Hematopoietic multipotent progenitor cell treated with erythropoietin and hydrocortisone succinate and interleukin-3 and kit ligand, for 15 days (in vitro differentiated cells): ENCODE data around the gene KLHL40.

Experiments
- DNase-seq: peaks from one replicate; pipeline ENCODE4 v3.0.0-alpha.2; 2015; ENCODE audit warnings: low spot score

Gene KLHL40

DNA sequence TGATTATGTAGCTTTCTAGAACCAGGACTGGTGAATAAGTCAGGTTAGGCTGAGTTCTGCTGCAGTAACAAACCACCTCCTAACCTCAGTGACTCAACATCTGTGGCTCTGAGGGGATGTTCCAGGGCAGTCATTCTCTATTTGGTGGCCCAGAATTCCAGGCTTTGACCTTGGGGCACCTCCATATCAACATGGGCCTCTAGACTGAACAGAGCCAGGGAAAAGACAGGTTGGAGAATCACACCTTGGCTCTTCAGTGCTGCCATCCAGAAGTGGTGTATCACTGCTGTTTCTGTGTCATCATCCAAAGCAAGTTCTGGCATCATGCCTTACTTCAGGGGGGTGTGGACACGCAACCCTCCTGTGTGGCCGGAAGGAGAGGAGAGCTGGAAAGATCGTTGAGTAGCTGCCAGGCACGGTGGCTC is 16.5 kb upstream of the KLHL40 start:
- DNase-seq: no peak

DNA sequence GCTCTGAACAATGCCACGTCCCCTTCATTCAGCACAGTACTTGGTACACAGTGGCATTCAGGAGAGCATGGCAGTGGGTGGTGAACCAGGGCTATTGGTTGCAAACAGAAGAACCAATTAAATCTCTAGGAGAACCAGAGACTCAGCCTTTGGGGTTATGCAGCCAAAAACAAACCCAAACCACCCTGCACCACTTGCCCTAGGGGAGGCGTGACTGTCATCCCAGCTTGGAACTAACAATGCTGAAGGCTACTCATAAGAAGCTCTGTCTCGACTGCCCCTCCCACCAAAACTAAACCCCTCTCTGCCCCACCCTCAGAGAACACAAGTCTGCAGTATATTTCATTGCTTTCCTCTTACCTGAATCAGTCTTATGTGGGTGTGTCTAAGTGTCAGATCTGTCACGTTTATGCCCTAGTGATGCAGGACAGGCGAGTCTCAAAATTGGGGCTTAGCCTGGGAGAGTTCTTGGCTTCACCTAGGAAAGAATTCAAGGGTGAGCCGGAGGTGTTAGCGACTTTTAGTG is 15.2 kb upstream of the KLHL40 start:
- no peak for DNase-seq

DNA sequence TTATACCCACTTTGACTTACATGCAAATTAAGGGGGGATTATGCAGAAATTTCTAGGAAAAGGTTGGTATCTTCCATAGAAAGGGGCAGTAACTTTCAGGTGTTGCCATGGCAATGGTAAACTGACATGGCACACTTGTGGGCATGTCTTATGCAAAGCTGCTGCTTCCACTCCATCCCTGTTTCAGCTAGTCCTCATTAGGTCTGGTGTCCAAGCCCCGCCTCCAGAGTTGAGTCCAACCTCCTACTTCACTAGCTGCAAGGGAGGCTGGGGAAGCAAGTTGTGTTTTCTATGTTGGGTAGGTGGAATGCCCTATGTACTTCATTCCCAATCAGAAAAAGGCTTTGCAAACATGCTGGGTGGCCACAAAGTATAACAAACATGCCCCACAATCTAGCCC is 14.7 kb upstream of the KLHL40 start:
- DNase-seq: no peak

DNA sequence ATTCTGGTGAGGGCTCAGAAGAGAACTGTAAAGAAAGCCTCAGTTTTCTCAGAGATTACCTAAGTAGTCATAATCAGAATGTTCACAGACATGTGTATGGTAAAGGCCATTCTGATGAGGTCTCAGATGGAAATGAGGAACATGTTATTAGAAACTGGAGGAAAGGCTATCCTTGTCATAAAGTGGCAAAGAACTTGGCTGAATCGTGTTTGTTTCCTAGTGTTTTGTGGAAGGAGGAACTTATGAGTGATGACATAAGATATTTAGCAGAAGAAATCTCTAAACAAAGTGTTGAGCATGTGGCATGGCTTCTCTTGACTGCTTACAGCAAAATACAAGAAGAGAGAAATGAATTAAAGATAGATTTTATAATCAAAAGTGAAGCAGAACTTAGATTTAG is 12.8 kb upstream of the KLHL40 start:
- no peak for DNase-seq

DNA sequence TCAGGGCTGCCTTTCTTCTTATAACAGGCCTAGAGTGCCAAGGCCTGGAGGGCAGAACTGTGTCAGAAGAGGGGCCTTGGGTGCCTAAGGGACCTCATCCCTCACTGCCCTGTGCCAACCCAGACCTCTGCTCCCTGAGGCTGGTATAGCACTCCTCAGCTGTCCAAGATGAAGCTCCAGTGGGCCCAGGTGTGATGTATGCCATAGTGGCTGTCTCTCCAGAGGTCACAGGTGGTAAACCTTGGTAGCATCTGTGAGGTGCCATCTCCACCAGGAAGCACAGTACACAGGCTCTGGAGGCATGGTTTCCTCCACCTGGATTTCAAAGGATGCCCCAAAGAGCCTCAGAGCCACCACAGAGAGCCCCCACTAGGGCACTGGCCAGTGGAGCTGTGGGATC is 12.3 kb upstream of the KLHL40 start:
- no peak for DNase-seq

DNA sequence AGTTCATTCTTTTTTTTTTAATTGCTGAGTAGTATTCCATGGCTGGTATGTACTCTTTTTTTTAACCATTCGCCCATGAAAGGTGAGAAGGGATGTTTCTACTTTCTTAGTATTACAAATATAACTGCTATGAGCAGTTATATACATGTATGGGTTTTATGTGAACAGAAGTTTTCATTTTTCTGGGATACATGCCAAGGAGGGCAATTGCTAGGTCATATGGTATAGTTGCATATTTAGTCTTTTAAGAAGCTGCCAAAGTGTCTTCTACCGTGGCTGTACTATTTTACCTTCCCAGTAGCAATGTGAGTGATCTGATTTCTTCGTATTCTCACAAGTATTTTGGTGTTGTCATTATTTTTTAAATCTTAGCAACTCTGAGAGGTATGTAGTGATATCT is 11.2 kb upstream of the KLHL40 start:
- DNase-seq: no peak

DNA sequence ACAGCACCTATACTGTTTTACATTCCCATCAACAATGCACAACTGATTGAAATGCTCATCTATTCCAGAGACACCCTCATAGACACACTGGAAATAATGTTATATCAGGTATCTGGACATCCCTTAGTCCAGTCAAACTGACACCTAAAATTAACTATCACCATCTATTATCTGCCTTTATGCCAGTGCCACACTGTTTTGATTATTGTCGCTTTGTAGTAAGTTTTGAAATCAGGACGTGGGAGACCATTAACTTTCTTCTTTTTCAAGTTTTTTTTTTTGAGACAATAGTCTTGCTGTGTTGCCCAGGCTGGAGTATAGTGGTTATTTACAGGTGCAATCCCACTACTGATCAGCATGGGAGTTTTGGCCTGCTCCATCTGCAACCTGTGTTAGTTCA is 9.4 kb upstream of the KLHL40 start:
- no peak for DNase-seq

DNA sequence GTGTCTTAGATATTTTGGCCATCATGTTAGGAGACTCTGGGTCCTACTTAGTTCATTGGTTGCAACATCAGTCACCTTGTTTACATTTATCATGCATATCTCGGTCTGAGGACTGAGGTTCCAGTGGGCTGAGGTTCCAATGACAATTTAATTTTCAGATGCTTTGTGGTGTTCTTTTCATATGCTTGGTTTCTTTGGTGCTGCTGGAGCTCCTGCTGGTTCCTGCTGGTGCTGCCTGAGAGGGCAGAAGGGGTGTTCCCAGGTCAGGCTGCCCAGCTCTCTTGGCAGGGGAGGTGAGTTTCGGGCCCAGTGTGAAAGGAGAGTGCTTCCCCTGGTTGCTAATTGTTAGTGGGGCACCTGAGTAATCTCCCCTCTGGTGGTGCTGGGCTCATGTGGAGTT is 6.9 kb upstream of the KLHL40 start:
- no peak for DNase-seq

DNA sequence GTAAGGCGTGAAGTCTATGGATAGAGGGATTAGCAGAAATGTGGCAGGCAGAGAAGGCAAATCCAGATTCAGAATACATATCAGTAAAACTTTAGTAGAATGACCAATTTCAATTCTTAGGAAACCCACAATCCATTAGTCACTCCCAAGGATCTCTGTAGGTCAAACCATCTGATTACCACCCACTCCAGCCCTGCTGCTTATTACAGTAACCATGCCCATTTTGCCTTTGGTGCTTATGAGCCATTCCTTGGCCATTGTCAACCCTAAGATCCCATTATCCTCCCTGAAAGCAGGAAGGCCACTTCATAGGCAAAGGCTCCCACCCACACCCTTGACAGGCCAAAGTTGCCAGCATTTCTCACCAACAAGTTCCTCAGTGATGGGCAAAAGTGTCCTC is 5.1 kb upstream of the KLHL40 start:
- no peak for DNase-seq

DNA sequence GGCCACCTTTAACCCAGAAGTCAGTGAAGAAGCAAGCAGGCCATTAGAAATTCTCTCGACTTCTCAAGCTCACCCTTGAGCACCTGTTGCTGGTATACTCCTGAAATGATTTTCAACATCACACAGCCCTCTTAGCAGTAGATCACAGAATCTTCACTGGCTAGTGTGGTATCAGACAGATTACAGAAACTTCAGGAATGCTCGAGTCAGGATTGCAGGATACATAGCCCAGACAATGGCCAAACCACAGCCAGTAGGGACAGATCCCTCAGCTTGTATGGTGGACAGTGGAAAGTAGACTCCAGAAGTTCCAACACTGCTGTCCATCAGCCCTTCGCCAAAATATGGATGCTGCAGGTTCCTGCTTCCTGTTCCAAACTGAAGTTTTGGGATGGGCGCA is 4.5 kb upstream of the KLHL40 start:
- DNase-seq: no peak

DNA sequence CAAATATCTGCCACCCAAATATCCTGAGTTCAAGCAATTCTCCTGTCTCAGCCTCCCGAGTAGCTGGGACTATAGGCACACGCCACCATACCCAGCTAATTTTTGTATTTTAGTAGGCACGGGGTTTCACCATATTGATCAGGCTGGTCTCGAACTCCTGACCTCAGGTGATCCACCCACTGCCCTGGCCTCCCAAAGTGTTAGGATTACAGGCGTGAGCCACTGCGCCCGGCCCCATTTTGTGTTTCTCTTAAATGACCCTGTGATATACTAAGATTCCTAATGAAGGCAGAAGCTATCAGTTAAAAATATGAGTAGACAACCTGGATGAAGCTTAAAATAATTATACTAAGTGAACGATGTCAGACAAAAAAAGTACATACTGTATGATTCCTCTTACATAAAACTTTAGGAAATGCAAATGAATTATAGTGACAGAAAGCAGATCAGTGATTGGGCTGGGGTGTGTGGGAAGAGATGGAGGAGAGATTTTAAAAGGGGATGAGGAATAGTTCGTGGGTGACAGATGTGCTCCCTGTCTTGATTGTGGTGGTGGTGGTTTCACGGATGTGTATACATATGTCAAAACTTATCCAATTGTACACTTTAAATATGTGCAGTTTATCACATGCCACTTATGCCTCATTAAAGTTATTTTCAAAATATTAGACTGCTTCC is 3.8 kb upstream of the KLHL40 start:
- no peak for DNase-seq

DNA sequence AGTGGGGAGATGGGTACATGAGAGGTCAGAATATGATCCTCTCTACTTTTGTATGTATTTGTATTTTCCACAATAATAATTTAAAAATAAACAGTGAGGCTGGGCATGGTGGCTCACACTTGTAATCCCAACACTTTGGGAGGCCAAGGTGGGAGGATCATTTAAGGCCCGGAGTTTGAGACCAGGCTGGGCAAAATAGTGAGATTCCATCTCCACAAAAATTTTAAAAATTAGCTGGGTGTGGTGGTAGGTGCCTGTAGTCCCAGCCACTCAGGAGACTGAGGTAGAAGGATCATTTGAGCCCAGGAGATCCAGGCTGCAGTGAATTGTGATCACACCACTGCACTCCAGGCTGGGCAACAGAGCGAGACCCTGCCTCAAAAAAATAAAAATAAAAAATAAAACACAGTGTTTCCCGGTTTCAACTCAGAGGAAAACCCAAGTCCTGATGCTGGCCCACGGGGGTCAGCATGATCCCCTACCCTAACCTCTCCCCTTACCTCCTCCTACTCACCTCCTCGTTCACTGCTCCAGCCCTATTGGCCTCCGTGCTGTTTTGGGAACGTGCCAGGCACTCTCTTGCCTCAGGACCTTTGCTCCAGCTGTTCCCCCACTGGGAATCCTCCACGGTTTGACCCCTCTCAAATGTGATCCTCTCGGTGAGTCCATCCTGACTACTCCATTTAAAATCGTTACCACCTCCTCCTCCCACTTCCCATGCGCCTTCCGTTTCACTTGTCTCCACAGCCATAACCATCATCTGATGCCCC is 2.9 kb upstream of the KLHL40 start:
- no peak for DNase-seq

DNA sequence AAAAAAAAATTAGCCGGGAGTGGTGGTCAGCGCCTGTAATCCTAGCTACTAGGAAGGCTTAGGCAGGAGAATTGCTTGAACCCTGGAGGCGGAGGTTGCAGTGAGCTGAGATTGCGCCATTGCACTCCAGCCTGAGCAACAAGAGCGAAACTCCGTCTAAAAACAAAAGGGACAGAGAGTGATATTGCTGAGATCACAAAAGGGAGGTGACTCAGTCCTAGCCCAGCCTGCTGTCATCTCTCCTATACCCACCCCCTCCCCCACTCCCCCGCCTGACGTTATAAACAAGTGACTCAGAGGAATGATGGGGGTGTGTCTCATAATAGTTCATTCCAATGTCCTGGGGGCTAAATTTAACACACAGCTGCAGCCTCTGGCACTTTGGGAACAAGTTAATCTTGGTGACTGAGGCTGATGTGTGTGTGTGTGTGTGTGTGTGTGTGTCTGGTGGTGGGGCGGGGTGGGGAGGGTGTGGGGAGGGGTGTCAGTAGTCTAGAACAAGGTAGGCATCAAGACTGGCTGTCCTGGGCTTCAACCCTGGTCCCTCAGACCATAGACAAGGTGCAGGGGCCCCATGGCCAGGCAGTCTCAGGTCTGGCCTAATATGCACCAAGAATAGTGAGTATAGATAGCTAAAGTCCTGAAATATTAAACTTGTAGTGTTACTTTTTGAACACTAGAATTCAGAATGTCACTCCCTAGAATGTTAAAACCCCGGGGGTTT is 1.3 kb upstream of the KLHL40 start:
- DNase-seq: no peak

DNA sequence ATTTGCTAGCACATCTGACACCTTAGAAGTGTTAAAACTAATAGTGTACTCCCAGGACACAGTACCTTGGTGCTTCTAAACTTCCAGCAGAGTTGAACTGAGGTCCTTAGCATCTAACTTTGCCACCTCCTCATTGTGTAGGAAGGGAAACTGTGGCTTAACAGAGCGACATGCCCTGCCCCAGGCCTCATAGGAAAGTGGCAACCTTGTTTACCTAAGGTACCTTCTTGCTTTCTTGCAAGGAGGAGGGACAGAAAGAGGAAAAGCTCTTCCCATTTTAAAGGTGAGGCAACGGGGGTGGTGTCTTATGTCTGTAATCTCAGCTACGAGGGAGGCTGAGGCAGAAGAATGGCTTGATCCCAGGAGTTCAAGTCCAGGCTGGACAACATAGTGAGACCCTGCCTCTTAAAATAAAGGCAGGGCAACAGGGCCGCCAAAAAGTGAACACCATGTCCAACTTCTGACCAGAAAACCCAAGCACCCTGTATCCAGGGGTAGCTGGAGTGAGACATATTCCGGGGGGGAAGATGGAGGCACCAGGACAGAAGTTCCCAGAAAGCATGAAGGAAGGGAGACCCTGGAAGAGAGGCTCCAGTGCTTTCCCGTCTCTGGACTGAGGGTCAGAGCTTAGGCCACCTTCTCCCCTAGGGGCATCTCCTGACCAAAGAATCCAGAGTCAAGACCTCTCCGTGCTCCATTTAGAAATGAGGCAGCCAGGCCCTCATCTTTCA is 540 bp upstream of the KLHL40 start:
- no peak for DNase-seq

DNA sequence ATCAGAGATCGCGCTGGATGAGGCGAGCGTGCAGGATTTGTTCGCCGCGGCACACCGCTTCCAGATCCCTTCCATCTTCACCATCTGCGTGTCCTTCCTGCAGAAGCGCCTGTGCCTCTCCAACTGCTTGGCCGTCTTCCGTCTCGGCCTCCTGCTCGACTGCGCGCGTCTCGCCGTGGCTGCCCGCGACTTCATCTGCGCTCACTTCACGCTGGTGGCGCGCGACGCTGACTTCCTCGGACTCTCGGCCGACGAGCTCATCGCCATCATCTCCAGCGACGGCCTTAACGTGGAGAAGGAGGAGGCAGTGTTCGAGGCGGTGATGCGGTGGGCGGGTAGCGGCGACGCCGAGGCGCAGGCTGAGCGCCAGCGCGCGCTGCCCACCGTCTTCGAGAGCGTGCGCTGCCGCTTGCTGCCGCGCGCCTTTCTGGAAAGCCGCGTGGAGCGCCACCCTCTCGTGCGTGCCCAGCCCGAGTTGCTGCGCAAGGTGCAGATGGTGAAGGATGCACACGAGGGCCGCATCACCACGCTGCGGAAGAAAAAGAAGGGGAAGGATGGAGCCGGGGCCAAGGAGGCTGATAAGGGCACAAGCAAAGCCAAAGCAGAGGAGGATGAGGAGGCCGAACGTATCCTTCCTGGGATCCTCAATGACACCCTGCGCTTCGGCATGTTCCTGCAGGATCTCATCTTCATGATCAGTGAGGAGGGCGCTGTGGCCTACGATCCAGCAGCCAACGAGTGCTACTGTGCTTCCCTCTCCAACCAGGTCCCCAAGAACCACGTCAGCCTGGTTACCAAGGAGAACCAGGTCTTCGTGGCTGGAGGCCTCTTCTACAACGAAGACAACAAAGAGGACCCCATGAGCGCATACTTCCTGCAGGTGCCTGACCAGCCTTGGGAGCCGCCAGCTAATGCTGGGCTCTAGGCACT is 819 bp downstream of the KLHL40 start:
- DNase-seq: no peak

DNA sequence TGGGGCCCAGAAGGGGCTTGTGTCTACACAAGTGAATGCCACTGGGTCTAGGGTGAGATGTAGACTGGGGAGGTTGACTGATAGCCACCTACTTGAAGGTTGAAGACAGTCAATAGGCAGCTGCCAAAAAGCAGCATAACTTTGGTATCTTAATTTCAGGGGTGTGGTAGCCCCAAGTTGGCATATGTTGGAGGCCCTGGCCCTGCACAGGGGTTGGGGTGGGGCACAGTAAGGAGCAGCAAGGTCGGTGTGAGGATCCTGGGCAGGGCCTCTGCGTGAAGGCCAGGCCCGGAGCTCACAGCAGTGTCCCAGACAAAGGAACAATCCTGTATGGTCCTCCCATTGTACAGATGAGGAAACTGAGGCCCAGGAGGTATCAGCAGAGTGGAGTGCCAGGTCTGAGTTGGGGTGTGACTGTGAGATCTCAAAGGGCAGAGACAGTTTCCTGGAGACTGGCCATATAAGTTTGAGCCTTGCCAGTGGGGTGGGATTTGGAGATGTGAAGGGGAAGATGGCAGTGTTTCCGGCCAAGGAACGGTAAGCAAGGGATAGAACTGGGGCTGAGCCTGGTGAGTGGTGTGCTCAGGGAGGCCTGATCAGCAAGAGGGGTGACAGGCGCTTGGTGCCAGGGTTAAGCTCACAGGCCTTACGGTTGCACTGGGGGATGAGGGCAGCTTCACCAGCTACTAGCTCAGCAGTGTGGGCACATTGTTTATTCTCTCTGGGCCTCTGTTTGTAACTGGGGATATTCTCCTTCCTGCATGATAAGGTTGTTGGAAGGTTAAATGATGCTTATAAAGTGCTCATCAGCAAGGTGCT is 1.7 kb downstream of the KLHL40 start:
- DNase-seq: no peak

DNA sequence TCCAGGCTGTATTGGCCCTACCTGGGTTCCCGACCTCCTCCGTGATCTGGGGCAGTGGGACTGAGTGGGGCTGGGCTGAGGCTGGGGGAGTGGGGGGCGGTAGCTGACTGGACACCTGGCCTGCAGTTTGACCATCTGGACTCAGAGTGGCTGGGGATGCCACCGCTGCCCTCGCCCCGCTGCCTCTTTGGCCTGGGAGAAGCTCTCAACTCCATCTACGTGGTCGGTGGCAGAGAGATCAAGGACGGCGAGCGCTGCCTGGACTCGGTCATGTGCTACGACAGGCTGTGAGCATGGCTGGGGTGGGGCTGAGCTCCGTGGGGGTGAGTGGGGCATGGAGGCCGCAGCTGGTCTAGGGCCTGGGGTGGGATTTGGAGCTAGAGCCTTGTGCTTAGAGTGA is 2.7 kb downstream of the KLHL40 start:
- no peak for DNase-seq

DNA sequence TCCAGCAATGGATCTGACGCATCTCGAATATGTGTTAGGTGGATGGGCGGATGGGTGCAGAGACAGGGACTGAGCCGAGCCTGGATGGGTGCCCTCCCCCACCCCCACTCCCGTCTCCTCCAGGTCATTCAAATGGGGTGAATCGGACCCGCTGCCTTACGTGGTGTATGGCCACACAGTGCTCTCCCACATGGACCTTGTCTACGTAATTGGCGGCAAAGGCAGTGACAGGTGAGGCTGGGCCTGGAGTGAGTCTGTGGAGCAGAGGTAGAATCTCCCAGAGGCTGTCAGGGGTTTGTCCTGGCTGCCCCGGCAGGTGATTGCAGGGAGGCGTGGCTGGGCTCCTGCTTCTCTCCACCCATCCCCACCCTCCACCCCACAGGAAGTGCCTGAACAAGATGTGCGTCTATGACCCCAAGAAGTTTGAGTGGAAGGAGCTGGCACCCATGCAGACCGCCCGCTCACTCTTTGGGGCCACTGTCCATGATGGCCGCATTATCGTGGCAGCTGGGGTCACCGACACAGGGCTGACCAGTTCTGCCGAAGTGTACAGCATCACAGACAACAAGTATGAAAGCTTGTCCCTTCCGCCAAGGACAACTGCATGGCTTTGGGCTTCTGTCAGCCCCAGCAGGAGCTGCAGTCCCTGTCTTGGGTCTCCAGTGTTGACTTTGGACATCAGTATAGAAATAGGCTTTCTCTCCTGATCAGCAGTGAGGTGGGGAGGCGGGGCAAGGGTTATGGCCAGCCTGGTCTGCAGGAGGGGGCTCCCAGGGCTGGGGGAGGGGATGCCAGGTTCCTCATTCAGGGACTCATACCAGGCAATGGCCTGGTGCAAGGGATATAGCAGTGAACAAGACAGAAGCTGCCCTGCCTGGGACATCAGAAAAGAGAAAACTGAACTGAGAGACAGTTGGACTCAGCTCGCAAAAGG is 3.4 kb downstream of the KLHL40 start:
- no peak for DNase-seq

DNA sequence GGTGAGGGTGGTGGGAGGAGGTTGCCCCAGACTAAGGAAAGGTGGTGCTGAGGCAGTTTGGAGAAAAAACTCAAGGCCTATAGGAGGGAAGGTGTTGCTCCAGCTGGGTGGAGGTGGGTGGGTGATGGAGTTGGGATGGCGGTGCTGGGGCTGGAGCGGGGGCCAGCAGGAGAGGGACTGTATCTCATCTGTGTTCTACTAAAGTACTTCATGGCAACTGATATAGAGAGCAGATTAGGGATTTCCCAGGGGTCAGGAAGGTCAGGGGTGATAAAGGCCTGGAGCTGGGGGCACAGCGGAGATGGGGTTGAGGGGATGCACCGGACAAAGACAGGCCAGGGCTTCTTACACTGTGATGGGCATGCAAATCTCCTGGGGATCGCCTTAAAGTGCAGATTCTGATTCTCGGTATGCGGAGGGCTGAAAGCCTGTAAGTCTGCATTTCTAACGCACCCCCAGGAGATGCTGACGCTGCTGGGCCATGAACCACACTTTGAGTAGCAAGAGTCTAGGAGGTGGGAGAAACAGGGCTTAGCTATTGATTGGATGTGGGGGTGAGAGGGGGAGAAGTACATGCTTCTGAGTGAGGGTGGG is 4.2 kb downstream of the KLHL40 start:
- no peak for DNase-seq
